Iris pigment epithelial cell (primary cell): ENCODE results near the gene LBX2.
A peak's percentile ranks its signal among the peaks of the same experiment; 100 is the strongest.
"Not testable (repeated sequence)": the region's sequence is repeated elsewhere in the genome, so short reads cannot be mapped to it uniquely, and the experiment has no call there.

Experiments used
- DNase-seq: peaks from one replicate; pipeline ENCODE4 v3.0.0-alpha.2; 2011; ENCODE audit warnings: low read depth

Gene LBX2

GRCh38 chr2:74482801-74483674 lies 16.4 kb downstream of the LBX2 start, which contains the start of the genes CCDC142 and TTC31:
Gene CCDC142 (minus strand): TSS chr2:74482998. CDS start chr2:74482837, 161 bp downstream.
Gene TTC31 (plus strand): TSS chr2:74483081. CDS start chr2:74483096, 15 bp downstream.
- DNase-seq = peak; percentile 96

DNA sequence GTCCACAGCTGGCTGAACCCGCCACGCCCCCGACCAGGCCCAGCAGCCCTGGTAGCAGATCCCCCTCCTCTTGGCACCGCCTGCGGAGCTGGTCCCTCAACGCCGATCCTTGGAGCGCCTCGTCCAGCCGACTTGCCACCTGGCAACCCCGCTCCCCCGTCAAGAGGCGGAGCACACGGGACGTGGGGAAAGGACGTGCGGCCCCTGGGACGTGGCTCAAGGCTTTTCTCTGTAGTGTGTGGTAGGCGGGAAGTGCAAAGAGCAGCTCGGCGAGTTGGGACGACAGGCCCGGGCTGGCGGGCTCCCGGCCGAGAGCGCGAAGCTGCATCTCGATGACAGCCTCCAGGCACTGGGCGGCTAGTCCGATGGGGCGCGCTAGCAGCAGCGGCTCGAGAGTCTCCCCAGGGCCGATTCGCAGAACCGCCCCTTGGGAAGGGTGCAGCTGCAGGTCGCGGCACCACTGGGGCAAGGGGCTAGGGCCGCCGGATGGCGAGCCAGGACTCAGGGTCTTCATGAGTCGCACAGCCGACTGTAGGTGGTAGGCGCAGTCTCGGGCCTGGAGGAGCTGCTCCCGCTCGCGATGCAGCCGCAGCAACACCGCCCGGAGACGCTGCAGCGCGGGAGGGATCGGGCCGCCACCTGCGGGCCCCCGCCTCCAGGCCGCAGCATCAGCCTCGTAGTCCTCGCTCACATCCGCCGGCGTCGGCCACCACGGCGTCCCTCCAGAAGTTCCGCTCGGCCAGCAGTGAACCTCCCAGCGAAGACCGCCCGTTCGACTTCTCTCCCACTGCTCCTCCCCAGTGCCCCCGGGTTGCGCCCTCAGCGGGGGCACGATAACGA lies 17.2 kb downstream of the LBX2 start:
- no peak for DNase-seq

- DNase-seq = no peak
These were observed 18.0 kb downstream of the LBX2 start for GRCh38 chr2:74481431-74481830.

GRCh38 chr2:74474899-74475298 lies 24.5 kb downstream of the LBX2 start:
- DNase-seq = no peak

DNA sequence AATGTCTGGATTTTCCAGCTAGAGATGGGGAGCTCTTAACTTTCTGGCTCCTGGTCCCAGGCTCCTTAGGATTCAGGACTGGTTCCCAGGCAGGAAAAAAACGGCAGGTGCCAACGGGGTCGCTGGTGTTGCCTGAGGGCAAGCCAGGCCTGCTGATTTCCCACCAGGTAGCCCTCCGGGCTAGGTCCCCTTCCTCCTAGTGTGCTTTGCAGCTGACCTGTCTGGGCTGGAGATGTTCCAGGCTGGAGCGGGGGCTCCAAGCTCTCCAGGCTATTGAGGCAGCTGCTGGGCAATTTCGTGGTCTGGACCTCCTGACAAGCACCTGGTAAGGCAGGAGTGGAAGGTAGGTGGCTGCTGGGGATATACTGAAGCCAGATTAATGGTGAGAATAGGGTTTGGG lies 24.9 kb downstream of the LBX2 start:
- no peak for DNase-seq

GRCh38 chr2:74472945-74473258 lies 26.5 kb downstream of the LBX2 start:
- DNase-seq = no peak

DNA sequence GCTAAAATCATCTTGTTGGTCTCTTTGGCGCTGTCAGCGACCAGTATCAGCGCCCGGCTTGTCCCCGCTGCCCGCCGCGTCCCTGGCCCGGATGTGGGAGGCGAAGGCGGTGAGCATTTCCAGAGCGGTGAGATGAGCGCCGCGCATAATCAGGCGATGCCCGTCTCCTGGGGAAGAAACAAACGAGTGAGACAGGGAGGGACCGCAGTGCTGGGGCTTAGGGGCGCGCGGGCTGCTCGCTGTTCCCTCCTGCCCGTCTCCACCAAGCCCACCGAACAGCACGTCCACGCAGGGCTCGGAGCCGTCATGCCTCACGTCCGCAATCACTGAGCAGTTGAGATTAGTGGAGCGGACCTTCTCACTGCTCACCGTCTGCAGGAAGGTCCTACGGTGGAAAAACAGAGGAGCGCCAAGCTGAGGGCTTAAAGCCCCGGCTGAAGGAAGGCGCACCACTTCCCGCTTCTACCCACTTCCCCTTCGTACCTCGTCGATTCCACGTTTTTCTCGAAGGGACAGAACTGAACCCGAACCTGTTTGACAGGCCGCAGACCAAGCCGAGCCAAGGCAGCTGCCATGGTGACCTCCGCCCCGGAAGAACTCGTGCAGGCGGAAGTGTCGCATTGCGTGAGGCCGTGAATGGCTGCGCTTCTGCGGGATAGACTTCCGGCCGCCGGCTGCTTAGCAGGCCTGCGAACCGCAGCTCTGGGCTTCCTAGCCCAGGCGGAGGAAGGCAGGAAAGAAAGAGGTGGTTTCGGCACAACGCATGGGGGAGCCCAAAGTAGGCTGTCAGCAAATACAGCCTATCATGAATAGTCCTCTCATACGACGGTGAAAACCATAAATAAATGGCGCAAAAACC lies 27.1 kb downstream of the LBX2 start, which contains the start of gene MRPL53:
Gene MRPL53 (minus strand): TSS at position 595 of the 859 bp plus-strand sequence. CDS start 20 bp downstream, at position 575.
- peak; percentile 95 for DNase-seq

- no peak for DNase-seq
These were observed 27.9 kb downstream of the LBX2 start for GRCh38 chr2:74471332-74472065.

GRCh38 chr2:74470742-74471141 lies 28.7 kb downstream of the LBX2 start:
- DNase-seq = not testable (repeated sequence)

GRCh38 chr2:74464406-74464805 lies 35.0 kb downstream of the LBX2 start:
- no peak for DNase-seq

DNA sequence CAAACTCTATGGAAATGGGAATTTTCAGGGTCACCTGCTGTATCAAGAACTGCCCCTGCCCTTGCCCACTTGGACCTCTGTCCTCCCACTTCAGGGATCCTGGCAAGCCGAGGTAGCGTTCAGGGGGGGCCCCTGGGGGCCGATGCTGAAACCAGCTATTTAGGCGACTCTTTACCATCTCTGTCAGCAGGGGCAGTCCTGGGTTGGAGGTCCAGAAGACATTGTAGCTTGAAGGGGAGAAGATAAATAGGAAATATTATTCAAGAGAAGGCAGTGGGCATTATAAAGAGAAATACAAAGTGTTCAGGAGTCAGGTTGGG lies 36.7 kb downstream of the LBX2 start:
- DNase-seq = no peak

GRCh38 chr2:74462054-74462785 lies 37.2 kb downstream of the LBX2 start:
- DNase-seq = no peak

- no peak for DNase-seq
These were observed 38.0 kb downstream of the LBX2 start for GRCh38 chr2:74461187-74462053.

DNA sequence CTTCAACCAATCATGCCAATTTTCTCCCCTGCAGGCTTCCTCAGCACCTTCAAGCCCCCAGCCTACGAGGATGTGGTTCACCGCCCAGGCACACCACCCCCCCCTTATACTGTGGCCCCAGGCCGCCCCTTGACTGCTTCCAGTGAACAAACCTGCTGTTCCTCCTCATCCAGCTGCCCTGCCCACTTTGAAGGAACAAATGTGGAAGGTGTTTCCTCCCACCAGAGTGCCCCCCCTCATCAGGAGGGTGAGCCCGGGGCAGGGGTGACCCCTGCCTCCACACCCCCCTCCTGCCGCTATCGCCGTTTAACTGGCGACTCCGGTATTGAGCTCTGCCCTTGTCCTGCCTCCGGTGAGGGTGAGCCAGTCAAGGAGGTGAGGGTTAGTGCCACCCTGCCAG lies 39.2 kb downstream of the LBX2 start:
- not testable (repeated sequence) for DNase-seq

- DNase-seq = not testable (repeated sequence)
These were observed 39.8 kb downstream of the LBX2 start for GRCh38 chr2:74459503-74460118.

DNA sequence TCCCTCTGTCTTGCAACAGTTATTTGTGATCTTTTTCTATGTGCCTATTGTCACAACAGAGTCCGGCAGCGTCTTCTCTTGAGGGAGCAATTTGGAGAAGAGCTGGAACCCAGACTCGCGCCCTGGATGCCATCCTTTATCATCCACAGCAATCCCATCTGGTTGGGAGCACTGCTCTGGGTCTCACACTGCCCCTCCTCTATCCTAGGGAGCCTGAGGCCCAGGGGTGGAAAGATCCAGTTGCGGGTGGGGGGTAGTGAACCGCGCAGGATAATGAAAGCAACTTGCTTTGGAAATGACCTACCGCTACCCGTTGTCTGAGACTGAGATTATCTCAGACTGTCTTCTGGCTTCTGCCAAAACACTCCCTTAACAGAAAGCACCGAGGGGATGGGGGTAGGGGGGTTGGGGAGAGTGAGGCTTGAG lies 40.5 kb downstream of the LBX2 start:
- no peak for DNase-seq

- DNase-seq = peak; percentile 100
These were observed 41.1 kb downstream of the LBX2 start, which contains the start of gene WBP1 for GRCh38 chr2:74458132-74458937. Gene WBP1 (plus strand): TSS chr2:74458438. CDS start chr2:74458603, 165 bp downstream.

DNA sequence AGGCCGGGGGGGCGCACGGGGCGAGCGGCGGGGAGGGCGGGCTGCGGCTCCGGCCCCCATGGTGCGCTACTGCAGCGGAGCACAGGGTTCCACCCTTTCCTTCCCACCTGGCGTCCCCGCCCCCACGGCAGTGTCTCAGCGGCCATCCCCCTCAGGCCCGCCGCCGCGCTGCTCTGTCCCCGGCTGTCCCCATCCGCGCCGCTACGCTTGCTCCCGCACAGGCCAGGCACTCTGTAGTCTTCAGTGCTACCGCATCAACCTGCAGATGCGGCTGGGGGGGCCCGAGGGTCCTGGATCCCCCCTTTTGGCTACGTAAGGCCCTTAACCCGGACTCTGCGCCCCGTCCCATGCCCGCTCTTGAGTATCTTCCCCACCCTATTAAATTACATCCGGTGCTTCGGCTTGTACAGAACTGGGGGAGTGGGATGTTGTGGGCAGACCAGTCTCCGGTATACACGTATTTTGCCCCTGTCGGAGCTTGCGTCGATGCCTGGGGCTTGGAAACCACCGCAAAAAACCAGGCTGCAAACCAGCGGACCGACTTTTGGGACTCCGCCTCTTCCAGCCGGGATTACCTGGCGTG lies 41.8 kb downstream of the LBX2 start:
- DNase-seq = no peak
